ENCODE data around the gene TCTA.

TCTA gene

DNA sequence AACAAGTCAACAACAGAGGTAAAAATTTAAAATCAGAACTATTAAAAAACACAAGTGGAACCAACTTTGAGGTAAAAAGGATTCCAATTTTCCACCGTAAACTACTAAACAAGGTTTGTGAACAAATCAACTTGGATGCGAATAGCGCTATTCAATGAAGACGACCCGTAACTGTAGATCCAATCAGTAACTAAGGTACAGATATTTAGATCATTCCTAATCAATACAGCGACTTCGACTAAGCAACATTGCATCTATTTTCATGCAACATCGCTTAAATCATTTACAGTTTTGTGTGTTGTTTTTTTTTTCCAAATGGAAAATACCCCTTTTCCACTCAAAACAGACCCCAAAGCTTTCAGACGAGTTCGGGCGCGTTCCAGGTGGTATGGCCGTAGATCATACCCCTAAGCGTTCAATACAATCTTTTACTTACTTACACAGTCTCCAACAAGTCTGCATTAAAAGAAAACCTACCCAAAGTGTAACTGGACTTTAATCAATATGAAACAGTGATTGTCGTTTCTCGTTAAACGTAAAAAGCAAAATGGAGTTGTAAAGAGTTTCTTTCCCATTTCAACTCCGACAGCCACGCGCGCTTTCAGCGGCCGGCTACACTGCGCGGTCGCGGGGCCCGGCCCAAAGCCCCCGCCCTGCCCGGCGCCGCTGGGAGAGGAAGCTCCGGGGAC is 1.2 kb upstream of the TCTA start:
- no peak for DNase-seq

DNA sequence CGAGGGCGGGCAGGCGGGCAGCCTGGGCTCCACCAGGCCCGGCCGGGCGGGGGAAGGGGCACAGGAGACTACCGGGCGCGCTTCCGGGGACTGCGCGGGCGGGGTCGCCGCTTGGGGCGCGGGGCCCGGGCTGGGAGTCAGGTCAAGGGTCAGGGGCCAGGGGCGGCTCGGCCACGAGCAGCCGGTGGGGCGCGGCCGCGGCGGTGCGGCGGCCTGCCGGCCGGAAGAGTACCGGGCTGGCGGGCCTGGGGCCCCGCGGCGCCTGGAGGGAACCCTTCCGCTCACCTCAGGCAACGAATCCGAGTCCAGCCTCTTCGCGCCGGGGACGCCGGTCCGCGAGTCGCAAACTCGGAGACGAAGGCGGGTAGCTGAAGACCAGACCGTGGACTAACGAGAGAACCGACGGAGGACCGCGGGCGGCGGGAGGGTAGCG is 672 bp upstream of the TCTA start:
- DNase-seq, result peak; percentile 34

DNA sequence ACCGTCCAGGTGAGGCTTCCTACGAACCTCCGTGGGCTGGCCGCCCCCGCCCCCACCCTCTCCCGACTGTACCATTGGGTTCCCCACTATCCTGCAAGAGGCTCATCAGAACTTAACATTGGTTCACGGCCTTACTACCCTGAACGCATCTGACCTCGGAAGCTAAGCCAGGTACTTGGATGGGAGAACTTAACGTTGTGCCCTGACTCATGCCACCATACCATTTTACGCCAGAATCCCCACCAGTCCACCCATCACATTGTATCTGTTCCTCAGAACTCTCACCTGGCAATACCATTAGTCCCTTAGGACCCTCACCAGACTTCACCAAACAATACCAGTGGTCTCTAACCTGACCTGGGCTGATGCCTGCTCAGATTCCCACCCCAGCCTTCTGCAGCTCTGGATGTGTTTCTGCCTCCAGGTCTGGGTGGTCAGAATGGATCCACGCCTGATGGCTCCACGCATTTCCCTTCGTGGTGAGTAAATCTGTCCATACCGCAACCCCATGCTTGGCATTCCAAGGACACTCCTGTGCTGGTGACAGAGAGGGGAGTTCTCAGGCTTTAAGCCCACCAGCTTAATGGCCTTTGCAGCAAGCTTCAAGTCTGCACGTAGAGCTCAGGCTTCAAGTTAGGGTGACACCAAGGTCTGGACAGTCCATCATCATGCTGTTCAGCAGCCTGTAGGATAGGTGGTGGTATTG is 562 bp downstream of the TCTA start:
- no peak for DNase-seq

DNA sequence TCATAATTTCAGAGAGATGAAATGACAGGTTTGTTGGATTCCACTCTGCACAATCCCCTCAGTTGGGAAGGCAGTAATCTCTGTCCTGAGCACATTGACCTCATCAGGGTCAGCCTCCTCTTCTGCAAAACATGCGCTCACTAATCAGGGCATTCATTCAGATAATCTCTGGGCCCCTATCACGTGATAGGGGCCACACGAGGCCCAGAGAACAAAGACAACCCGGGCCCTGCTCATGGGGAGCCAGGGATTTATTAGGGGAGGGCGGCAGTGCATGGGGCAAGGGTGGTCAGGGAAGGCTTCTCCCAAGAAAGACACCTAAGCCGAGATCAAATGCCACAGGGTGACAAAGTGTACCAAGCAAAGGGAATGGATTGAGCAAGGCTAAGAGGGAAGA is 1.1 kb downstream of the TCTA start:
- no peak for DNase-seq

DNA sequence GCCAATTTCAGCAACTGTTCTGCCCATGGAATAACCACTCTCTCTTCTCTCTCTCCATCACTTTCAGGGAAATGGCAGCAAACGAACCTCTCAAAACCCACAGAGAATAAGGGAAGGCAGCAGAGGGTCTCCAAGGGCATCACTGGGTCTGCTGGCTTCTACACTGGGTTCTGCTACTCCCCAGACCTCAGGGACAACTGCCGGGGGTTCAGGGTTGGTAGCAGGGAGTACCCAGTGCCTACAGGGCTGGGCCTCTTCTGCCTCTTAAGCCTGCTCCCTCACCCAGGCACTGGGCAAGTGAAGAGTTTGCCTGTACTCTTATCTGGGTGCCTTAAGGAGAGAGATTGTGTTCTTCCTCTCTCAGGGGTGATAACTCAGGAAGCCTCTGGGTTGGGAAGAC is 2.5 kb downstream of the TCTA start:
- no peak for DNase-seq

DNA sequence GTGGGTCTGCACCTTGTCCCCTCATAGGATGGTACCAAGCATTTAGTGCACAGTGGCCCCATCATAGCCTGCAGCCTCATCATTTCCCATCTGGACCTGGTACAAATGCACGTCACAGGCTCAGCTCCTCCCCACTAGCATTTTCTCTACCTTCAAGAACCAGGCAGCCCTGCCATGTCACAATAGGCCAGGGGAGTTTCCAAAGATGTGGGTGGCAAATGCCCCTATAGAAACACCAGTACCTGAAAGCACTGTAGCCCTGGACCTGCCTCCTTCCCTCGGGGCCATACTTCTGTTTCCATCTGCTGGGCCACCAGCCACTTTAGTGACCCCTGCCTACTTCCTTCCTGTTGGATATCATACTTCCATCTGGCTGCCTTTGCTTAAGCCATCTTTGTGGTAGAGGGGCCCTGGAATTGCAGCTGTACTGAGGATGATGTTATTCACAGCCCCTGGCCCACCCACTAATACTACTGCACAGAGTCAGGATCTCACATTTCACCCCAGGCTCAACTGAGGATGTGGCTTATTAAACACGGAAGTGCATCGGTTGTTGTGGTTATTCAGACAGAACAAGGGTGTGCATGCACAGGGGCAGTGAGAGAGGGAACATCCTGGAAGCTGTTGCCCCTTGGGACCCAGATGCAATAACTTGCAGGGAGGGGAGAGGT is 3.8 kb downstream of the TCTA start:
- peak; percentile 57 for DNase-seq

DNA sequence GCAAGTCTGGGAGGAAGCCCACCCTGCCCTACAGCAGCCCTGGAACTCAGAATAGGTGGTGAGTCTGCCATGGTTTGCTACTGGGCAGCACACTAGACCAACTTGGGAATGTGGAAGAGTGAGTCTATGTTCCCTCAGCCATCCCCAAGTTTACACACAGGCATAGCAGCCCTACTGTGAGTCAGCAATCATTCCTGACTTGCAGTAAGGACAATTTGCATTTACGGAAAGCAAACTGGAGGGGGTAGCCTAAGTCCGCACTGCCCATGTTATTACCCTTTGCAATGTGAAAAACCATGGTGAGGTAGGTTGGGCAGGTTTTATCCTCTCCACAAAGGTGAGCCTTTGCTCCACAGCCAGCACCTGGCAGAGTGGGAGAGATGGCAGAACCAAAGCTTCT is 4.6 kb downstream of the TCTA start:
- no peak for DNase-seq

DNA sequence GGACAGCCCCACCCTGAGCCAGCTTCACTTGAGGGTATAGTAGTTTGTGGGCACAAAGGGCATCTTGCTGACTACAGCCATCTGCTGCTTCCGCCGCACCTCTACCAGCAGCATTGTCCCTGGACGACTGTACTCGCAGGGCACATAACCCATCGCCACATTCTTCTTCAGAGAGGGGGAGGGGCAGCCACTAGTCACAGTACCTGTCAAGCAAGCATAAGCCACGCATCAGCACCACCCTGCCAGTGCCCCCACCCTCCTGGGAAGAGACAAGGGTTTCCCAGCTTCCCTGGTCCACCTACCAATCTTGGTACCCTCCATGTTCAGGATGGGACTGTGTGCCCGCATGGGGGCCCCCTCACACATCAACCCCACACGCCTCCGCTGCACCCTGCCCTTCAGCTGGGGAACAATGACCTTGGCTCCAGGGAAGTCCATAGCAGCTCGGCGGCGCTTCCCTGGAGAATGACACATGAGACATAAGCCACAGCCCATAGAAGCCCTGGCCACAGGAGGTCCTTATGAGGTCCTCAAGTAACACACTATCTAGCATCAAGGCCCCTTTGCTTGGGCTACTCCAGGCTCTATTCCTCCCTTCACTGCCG is 5.4 kb downstream of the TCTA start:
- no peak for DNase-seq

DNA sequence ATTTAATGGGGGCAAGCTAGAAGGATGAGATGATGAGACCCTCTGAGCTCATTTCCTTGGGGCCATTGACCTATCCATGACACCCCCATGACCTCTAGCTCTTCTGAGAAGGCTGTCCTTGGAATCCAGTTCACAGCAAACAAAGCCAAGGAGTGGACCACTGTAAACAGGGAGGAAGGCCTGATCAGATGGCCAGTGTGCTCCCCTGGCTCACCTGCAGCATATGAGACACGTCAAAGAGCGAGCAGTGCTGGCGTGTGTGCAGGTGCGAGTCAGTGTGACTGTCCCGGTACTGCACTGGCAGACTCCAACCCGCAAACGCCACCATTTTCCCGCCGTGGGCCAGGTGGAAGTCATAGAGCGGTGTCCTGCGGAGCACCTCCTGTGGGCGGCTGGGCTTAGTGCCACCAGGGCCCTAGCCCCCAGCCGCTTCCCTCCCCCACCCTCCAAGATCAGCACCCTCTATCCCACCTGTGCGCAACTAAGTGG is 9.7 kb downstream of the TCTA start:
- DNase-seq, result no peak

DNA sequence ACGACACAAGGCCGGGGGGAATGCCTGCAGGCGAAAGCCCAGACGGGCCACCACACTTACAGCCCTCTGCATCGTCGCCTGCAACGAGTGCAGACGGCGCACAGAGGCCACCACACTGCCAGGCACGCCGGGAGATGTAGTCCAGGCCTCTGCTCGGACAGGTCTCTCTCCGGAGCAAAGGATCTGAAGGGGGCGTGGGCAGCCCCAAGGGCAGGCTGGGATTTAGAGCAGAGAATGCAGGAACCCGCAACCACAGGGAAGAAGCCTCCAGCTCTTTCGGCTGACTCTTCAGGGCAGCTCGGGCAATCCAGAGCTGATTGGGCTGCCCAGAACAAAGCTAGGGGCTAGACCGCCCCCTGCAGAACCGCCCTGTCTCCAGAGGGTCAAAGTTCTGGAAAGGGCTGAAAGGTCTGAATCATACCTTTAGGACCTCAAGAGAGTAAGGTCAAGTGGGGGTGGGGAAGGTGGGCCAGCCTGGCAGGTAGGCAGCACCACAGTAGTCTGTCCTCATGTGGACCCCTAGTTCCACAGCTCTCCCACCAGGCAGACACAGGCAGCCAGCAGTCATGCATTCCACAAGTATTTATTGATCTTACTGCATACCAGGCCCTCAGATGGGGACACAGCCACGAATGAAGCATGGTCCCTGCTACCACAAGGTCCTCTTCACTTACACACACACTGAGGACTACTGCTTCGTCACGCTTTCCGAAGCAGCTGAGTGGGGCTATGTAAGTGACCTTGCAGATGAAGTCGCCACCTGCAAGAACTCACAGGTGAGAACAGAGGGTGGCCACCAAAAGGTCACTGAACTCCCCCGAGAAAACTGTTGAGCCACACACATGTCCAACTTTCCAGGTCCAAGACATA is 10.4 kb downstream of the TCTA start, which contains the start of gene AMT:
TSS of gene AMT (minus strand) at position 95 of the 870 bp plus-strand sequence. CDS start at position 72, 23 bp downstream.
- DNase-seq, result no peak

DNA sequence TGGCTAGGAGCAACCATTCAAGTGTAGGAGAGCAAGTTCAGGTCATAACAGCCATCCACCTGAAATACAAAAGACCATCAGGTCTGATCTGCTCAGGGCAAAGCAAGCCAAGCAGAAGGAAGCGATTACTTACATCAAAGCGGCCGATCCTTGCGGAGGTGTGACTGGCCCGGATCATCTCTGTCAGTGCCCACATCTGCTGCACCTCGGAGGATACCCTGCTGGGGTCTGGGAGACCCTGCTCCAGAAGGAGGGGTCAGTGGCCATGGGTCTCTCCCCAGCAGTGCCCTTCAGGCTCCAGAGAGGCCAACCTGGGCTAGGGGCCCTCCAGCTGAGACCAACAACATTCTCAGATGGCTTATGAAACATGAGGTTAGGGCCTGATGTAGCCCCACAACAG is 12.6 kb downstream of the TCTA start:
- DNase-seq, result no peak

DNA sequence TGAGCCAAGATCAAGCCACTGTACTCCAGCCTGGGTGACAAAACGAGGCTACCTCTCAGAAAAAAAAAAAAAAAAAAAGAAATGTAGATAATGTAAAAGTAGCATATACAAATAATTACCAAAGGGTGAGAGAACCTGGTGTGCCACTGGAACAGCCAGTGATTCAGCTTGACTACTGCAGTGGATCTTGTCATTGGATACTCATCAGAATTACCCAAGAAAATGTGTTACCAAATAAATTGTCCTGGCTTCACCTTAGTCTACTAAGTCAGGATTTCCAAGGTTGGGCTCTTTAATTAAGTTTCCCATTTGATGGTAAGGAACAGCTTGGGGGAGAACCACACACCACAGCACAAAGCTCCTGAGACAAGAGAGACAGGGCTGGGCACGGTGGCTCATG is 15.4 kb downstream of the TCTA start:
- no peak for DNase-seq

DNA sequence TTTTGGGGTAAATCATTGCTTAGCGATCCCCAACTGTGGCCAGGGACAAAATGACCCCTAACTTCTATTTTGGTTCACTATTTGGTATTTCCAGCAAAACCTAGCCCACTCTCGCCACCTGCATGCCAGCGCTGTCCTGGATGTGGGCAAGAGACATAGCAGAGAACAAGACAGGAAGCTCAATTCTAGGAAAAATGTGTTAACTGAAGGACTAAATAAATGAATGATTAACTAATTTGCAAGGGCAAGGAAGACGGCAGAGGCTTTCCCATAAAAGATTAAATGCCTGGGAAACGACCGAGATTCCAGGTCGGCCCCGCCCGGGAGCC is 16.5 kb downstream of the TCTA start:
- no peak for DNase-seq

DNA sequence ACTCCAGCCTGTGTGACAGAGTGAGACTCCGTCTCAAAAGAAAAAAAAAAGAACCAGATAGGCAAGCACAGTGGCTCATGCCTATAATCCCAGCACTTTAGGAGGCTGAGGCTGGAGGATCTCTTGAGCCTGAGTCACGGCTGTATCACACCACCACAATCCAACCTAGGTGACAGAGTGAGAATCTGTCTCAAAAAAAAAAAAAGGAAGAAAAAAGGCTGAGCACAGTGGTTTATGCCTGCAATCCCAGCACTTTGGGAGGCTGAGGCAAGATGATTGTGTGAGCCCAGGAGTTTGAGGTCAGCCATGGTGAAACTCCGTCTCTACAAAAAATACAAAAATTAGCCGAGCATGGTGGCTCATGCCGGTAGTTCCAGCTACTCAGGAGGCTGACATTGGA is 22.5 kb downstream of the TCTA start:
- DNase-seq, result no peak

DNA sequence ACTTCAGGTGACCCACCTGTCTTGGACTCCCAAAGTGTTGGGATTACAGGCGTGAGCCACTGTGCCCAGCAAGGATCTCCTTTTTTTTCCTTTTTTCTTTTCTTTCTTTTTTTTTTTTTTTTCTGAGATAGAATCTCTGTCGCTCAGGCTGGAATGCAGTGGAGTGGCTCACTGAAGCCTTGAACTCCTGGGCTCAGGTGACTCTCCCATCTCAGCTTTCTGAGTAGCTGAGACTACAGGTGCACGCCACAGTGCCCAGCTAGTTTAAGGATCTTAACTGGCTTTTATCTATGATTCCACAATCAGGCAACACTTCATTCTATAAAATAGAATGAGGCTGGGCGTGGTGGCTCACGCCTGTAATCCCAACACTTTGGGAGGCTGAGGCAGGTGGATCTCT is 33.2 kb downstream of the TCTA start:
- DNase-seq, result no peak

DNA sequence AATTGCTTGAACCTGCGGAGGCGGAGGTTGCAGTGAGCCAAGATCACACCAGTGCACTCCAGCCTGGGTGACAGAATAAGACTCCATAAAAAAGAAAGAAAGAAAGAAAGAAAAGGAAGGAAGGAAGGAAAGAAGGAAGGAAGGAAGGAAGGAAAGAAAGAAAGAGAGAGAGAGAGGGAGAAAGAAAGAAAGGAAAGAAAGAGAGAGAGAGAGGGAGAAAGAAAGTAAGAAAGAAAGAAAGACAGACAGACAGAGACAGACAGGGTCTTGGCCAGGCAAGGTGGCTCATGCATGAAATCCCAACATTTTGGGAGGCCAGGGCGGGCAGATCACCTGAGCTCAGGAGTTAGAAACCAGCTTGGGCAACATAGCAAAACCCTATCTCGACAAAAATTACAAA is 41.4 kb downstream of the TCTA start:
- no peak for DNase-seq

DNA sequence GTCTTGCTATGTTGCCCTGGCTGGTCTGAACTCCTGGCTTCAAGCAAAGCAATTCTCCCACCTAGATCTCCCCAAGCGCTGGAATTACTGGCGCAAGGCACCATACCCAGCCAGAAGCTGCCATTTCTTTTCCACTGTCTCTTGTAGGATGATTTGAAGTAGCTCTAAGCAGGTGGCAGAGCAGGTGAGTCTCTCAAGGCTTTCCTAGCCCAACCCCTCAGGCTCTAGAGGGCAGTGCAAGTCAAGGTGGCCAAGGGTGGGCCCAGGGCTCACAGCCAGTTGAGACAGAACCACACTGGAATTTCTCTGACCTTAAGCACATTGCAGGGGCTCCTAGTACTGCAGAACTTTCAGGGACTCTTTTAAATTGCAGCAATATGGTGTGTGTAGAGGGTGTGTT is 42.2 kb downstream of the TCTA start:
- no peak for DNase-seq

DNA sequence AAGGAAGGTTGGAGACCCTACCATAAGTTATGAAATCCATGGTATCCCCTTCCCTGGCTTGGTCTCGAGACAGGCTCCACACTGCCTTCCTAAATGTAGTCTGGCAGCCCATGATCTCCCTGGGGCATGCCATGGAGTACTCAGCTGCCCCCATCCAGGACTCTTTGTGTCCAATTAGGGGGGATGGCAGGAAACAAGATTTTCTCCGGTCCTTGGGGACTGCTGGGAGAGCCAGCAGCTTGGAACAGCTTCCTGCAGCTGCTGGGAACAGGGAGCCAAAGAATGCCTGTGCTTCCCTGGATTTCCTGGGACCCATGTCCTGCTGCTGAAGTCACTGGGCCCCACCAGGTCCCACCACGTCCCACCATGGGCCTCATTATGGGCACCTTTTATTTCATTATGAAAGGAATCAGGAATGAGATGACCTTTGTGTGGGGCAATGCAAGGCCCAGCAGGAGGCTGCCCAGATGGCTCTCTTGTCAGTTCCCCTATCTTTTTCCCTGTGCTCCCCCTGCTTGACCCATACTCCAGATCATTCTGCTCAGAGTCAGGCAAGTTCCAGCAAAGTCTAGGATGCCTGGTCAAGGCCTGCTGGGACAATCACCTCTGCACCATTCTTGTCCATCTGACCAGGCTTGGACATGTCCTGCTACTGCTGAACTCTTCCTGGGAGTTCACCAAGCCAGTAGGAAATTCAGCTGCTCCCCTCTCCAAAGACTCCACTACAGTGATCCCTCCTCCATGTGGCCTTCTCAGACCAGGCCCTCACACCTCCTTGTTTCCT is 42.9 kb downstream of the TCTA start:
- no peak for DNase-seq

DNA sequence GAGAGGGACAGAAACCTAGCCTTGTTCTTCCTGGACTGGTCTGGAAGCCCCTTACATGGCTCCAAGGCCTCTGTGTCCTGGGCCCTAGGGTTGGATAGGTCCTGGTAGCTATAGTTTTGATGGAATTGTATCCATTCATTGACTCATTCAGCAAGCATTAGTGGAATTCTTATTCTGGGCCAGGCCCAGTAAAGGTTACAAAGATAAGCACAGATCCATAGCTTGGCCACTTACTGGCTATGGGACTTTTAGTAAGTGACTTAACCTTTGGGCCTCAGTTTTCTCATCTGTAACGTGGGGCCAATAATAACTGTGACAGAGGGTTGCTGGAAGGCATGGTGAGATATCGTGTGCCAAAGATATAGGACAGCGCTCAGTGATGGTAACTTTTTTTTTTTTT is 44.2 kb downstream of the TCTA start:
- DNase-seq, result no peak

DNA sequence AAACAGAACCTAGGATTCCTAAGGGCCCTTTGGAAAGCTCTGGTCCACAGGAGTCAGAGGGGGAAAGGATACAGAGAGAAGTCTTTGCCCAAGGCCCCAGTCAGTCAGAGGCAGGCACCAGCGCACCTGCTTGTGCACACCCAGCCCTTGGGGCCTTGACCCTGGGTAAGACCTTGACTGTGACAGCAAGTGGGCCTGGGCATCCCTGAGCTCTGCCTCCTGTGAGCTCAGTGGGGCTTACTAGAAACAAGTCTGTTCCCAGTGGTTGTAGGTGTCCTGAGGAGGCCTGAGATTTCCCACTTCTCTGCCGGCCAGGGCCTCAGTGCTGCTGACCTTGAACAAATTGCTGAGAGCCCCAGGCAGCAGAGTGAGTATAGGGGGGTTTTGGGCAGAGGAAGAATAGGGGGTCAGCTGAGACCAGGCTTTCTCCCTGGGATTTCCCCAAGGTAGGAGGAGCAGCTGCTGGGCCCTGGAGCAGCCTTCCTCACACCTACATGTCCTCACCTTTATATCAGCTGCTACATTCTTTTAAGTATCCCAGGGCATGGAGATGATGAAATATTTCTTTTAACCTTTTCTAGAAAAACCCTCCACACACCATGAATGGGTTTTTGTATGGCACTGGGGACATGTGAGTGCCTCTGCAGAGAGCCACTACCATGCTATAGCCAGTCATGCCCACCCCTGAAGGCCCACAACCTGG is 48.1 kb downstream of the TCTA start:
- DNase-seq, result no peak

DNA sequence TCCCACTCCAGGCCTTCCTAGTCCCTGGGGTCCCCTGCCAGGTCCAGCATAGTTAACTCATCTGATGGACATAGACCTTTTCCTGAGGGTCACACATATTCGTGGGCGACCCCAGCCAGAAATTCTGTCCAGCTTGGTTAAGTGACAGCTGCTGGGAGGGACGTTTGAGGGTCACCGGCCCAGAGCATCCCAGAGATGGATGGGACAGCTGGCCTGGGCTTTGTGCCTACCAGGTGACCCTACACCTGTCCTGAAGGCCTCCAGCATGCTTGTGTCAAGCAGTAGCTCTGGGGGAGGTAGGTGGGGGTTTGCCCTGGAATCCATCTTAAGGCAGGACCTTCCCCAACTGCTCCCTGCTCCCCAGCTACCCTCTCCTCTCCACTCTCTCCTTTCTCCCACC is 48.7 kb downstream of the TCTA start:
- DNase-seq, result no peak

Data from effector CD8-positive, alpha-beta T cell (primary cell).